Astrocyte (in vitro differentiated cells and primary cell): Measurements from ENCODE around the gene TRPC6.

Experiments
- EZH2 ChIP-seq: IDR thresholded peaks from 2 replicates; pipeline ENCODE4 v1.6.1; 2012; ENCODE audit warnings: mild to moderate bottlenecking, low read length, inconsistent platforms; ENCODE audit not compliant: insufficient read depth
- TF ChIP-seq, protein P1 (sequence below): IDR thresholded peaks from 2 replicates; pipeline ENCODE4 v1.5.1; 2011; ENCODE audit warnings: low read depth, mild to moderate bottlenecking, inconsistent platforms, low read length, moderate library complexity; ENCODE audit not compliant: insufficient read depth

- no peak for TF ChIP-seq EZH2
- TF ChIP-seq, protein P1, sequence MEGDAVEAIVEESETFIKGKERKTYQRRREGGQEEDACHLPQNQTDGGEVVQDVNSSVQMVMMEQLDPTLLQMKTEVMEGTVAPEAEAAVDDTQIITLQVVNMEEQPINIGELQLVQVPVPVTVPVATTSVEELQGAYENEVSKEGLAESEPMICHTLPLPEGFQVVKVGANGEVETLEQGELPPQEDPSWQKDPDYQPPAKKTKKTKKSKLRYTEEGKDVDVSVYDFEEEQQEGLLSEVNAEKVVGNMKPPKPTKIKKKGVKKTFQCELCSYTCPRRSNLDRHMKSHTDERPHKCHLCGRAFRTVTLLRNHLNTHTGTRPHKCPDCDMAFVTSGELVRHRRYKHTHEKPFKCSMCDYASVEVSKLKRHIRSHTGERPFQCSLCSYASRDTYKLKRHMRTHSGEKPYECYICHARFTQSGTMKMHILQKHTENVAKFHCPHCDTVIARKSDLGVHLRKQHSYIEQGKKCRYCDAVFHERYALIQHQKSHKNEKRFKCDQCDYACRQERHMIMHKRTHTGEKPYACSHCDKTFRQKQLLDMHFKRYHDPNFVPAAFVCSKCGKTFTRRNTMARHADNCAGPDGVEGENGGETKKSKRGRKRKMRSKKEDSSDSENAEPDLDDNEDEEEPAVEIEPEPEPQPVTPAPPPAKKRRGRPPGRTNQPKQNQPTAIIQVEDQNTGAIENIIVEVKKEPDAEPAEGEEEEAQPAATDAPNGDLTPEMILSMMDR: no peak
These were observed 101.2 kb downstream of the TRPC6 start for GRCh38 chr11:101482556-101483124.
